ENCODE measurements around the gene TTLL10.

TTLL10 gene

GRCh38 chr1:1157914-1158710, 15.6 kb upstream of the TTLL10 start:
- DNase-seq (ENCODE audit: low read depth in 2 of 2), result no peak

- no peak for DNase-seq (ENCODE audit: low read depth in 2 of 2)
Observed at GRCh38 chr1:1160281-1160930, 13.3 kb upstream of the TTLL10 start.

GRCh38 chr1:1161078-1161682, 12.5 kb upstream of the TTLL10 start:
- DNase-seq (ENCODE audit: low read depth in 2 of 2), result no peak

GRCh38 chr1:1161683-1162079, 12.0 kb upstream of the TTLL10 start:
- no peak for DNase-seq (ENCODE audit: low read depth in 2 of 2)

GRCh38 chr1:1162597-1163537, 10.8 kb upstream of the TTLL10 start:
- DNase-seq (ENCODE audit: low read depth in 2 of 2), result no peak

- no peak for DNase-seq (ENCODE audit: low read depth in 2 of 2)
Observed at GRCh38 chr1:1163538-1164070, 10.1 kb upstream of the TTLL10 start.

- DNase-seq (ENCODE audit: low read depth in 2 of 2), result no peak
Observed at GRCh38 chr1:1164361-1164700, 9.3 kb upstream of the TTLL10 start.

GRCh38 chr1:1164701-1165451, 8.8 kb upstream of the TTLL10 start:
- no peak for DNase-seq (ENCODE audit: low read depth in 2 of 2)

GRCh38 chr1:1165485-1165884, 8.2 kb upstream of the TTLL10 start:
- DNase-seq (ENCODE audit: low read depth in 2 of 2), result no peak

GRCh38 chr1:1165900-1166421, 7.7 kb upstream of the TTLL10 start:
- DNase-seq (ENCODE audit: low read depth in 2 of 2), result no peak

- no peak for DNase-seq (ENCODE audit: low read depth in 2 of 2)
Observed at GRCh38 chr1:1166642-1167397, 6.9 kb upstream of the TTLL10 start.

- DNase-seq (ENCODE audit: low read depth in 2 of 2), result no peak
Observed at GRCh38 chr1:1167398-1167821, 6.3 kb upstream of the TTLL10 start.

- DNase-seq (ENCODE audit: low read depth in 2 of 2), result no peak
Observed at GRCh38 chr1:1167841-1168450, 5.7 kb upstream of the TTLL10 start.

GRCh38 chr1:1168451-1169411, 4.9 kb upstream of the TTLL10 start:
- no peak for DNase-seq (ENCODE audit: low read depth in 2 of 2)

- no peak for DNase-seq (ENCODE audit: low read depth in 2 of 2)
Observed at GRCh38 chr1:1169429-1170214, 4.1 kb upstream of the TTLL10 start.

GRCh38 chr1:1170215-1171091, 3.2 kb upstream of the TTLL10 start:
- DNase-seq (ENCODE audit: low read depth in 2 of 2), result no peak

- no peak for DNase-seq (ENCODE audit: low read depth in 2 of 2)
Observed at GRCh38 chr1:1171161-1171545, 2.5 kb upstream of the TTLL10 start.
